ENCODE data around the gene TTLL10. TPM values are rescaled to one million over a fixed set of nuclear protein-coding genes. Genes with fewer than 3 reads are reported as not detected.

TTLL10 gene
- total and polyA plus RNA-seq, 2 experiments from 2014 or later = 0.45 TPM; not detected in 1

GRCh38 chr1:1173061-1173792, 453 bp upstream of the TTLL10 start:
- Histone ChIP-seq H3K79me2 (replicated peaks; ENCODE audit: insufficient read depth) (no peaks in the 10 kb centered on the region), H4K20me1 (replicated peaks; ENCODE audit: insufficient read depth) (no peaks in the 10 kb centered on the region), H3K36me3 (ENCODE audit: insufficient read depth) (no peaks in the 10 kb centered on the region), H3K4me3 (no peak overlapping the region), H3K4me2 (peak overlapping the region; percentile 55), H3K9me2 (ENCODE audit: insufficient read depth) (no peaks in the 10 kb centered on the region), H3K27me3 (ENCODE audit: insufficient read depth) (no peaks in the 10 kb centered on the region), H3K4me1 (ENCODE audit: insufficient read depth) (peaks cover 13% of the 10 kb centered on the region; the same call in 1 of the 2 replicates), H3K27ac (ENCODE audit: low read depth) (no peak overlapping the region), H2AFZ (no peak overlapping the region; the same call in 1 of the 2 replicates), H3F3A (replicated peaks; ENCODE audit: low read depth) (no peaks in the 10 kb centered on the region)
- DNase-seq (ENCODE audit: low spot score) (no peak), ATAC-seq (peak; percentile 12; the same call in 2 of the 3 replicates)
- Mint-ChIP-seq H3K36me3 (ENCODE audit: low read depth) (no peaks in the 10 kb centered on the region), H3K27ac (no peak overlapping the region), H3K4me1 (peaks cover 28% of the 10 kb centered on the region), H3K27me3 (ENCODE audit: insufficient read depth, low read depth, poor library complexity) (peaks cover 12% of the 10 kb centered on the region), H3K4me3 (no peak overlapping the region), H3K9me3 (no peaks in the 10 kb centered on the region; the same call in 2 of the 3 replicates)
- TF ChIP-seq CREB1 (CRISPR knock-in tag; IDR thresholded peaks at IDR 0.05; ENCODE audit: low read depth) (no peak), ETS1 (IDR thresholded peaks at IDR 0.05) (no peak), EZH2phosphoT487 (IDR thresholded peaks at IDR 0.05; ENCODE audit: unreplicated experiment) (no peak), JUNB (IDR thresholded peaks at IDR 0.05; ENCODE audit: unreplicated experiment) (no peak), ZNF331 (CRISPR knock-in tag; IDR thresholded peaks at IDR 0.05; ENCODE audit: low read depth) (no peak), NANOG (IDR thresholded peaks at IDR 0.05; ENCODE audit: borderline replicate concordance) (no peak), CTCF (conservative IDR thresholded peaks at IDR 0.05; ENCODE audit: low read depth in 2 of 2) (no peak), ZNF462 (CRISPR knock-in tag; IDR thresholded peaks at IDR 0.05) (no peak), POLR2AphosphoS5 (IDR thresholded peaks at IDR 0.05; ENCODE audit: low read depth) (no peak), REST (IDR thresholded peaks at IDR 0.05; ENCODE audit: unreplicated experiment) (no peak), EZH2 (IDR thresholded peaks at IDR 0.05; ENCODE audit: low read depth, unreplicated experiment) (no peak), ZNF114 (CRISPR knock-in tag; IDR thresholded peaks at IDR 0.05) (no peak), STAT1 (IDR thresholded peaks at IDR 0.05; ENCODE audit: unreplicated experiment) (no peak)

All from GM23338 (cell line).